EH (cell line): ENCODE data around the gene STARD3.

Source experiments
- DNase-seq: peaks from one replicate; pipeline ENCODE4 v3.0.0-alpha.2; 2015; ENCODE audit warnings: low read depth

The STARD3 gene

GRCh38 chr17:39604911-39605491, 31.9 kb upstream of the STARD3 start:
- no peak for DNase-seq

GRCh38 chr17:39605492-39606433, 31.2 kb upstream of the STARD3 start:
- no peak for DNase-seq

- no peak for DNase-seq
Observed at GRCh38 chr17:39606434-39607056, 30.4 kb upstream of the STARD3 start.

GRCh38 chr17:39607057-39607850, 29.7 kb upstream of the STARD3 start:
- no peak for DNase-seq

GRCh38 chr17:39607851-39608130, 29.2 kb upstream of the STARD3 start, which contains the start of gene NEUROD2:
NEUROD2 (minus strand) TSS chr17:39607920; CDS start chr17:39606599, 1,321 bp downstream.
- no peak for DNase-seq

GRCh38 chr17:39608142-39608981, 28.6 kb upstream of the STARD3 start:
- DNase-seq, result no peak

- DNase-seq, result no peak
Observed at GRCh38 chr17:39609416-39610025, 27.4 kb upstream of the STARD3 start.

- DNase-seq, result no peak
Observed at GRCh38 chr17:39611401-39612112, 25.4 kb upstream of the STARD3 start.

- DNase-seq, result no peak
Observed at GRCh38 chr17:39612291-39612894, 24.6 kb upstream of the STARD3 start.

- no peak for DNase-seq
Observed at GRCh38 chr17:39612935-39613464, 23.9 kb upstream of the STARD3 start.

GRCh38 chr17:39614545-39615157, 22.3 kb upstream of the STARD3 start:
- no peak for DNase-seq

- DNase-seq, result no peak
Observed at GRCh38 chr17:39615434-39615833, 21.5 kb upstream of the STARD3 start.

GRCh38 chr17:39617100-39617445, 19.9 kb upstream of the STARD3 start:
- no peak for DNase-seq

GRCh38 chr17:39617446-39618245, 19.3 kb upstream of the STARD3 start:
- DNase-seq, result peak; percentile 65

- DNase-seq, result no peak
Observed at GRCh38 chr17:39618246-39618913, 18.6 kb upstream of the STARD3 start.

- DNase-seq, result no peak
Observed at GRCh38 chr17:39618956-39619785, 17.8 kb upstream of the STARD3 start.

- no peak for DNase-seq
Observed at GRCh38 chr17:39619786-39620101, 17.2 kb upstream of the STARD3 start.
